Measurements from ENCODE around the gene ARL14EPL.
"Not testable (repeated sequence)": the region's sequence is repeated elsewhere in the genome, so short reads cannot be mapped to it uniquely, and the experiment has no call there.

GRCh38 chr5:116104941-116105340, 72.7 kb downstream of the ARL14EPL start:
- not testable (repeated sequence) for TF ChIP-seq CTCF (IDR thresholded peaks at IDR 0.05; ENCODE audit: insufficient read depth, low read length); POLR2AphosphoS5 (IDR thresholded peaks at IDR 0.05; ENCODE audit: low read depth); REST (IDR thresholded peaks at IDR 0.05; ENCODE audit: insufficient replicate concordance, low read depth)

All from HL-60 (cell line).